DOHH2 (cell line): Measurements from ENCODE around the gene OR6Y1.

Experiments used
- CTCF ChIP-seq: fragments of 200-600 bp; sonication (generic); IDR thresholded peaks from one replicate; pipeline ENCODE4 v1.5.1; 2014; ENCODE audit warnings: antibody characterized with exemption, mild to moderate bottlenecking, low read depth, low read length; ENCODE audit not compliant: poor library complexity, severe bottlenecking
- EZH2phosphoT487 ChIP-seq: fragments of 200-600 bp; sonication (generic); IDR thresholded peaks from 2 replicates; pipeline ENCODE4 v1.6.1; 2017; ENCODE audit warnings: borderline replicate concordance, mild to moderate bottlenecking, antibody characterized with exemption, low read length, moderate library complexity, mixed read lengths

- TF ChIP-seq CTCF (no peak), EZH2phosphoT487 (no peak)
These were observed 59.4 kb downstream of the OR6Y1 start for GRCh38 chr1:158494796-158495195.
